Adrenal gland (tissue), 12 donors: ENCODE measurements around the gene PHKA2. TPM values are rescaled to one million over a fixed set of nuclear protein-coding genes. Genes with fewer than 3 reads are reported as not detected.

ENCODE experiments used
- DNase-seq, 7 donors: peaks; one replicate each; pipeline ENCODE4 v3.0.0-alpha.2; 2019 to 2020
- H3K27ac ChIP-seq, 5 donors: fragments of 200-600 bp; sonication (generic) in 4 of 5; 1 replicate in 3 of 5; 2 replicates in 2 of 5; pipeline versions ENCODE4 v1.5.1 to v1.8.0; 2016 to 2020; ENCODE audit warnings: mild to moderate bottlenecking in 1 of 5
- H3K27me3 ChIP-seq: fragments of 200-600 bp; 2 replicates; pipeline ENCODE4 v1.8.0; 2021
- H3K36me3 ChIP-seq, 2 donors: fragments of 200-600 bp; replicated peaks in 1 of 2; 1 replicate in 1 of 2; 2 replicates in 1 of 2; pipeline versions ENCODE4 v1.5.1 to v1.8.0; 2018 to 2022
- H3K4me1 ChIP-seq, 2 donors: fragments of 200-600 bp; replicated peaks in 1 of 2; 1 replicate in 1 of 2; 2 replicates in 1 of 2; pipeline versions ENCODE4 v1.5.1 to v1.8.0; 2018 to 2021
- H3K4me3 ChIP-seq, 4 donors: fragments of 200-600 bp; sonication (generic) in 3 of 4; one replicate each; pipeline ENCODE4 v1.5.1; 2016 to 2018
- H3K9me3 ChIP-seq, 3 donors: fragments of 200-600 bp; sonication (generic) in 1 of 3; replicated peaks in 1 of 3; 1 replicate in 2 of 3; 2 replicates in 1 of 3; pipeline versions ENCODE4 v1.5.1 to v1.8.0; 2016 to 2021
- POLR2A ChIP-seq, 2 donors: fragments of 450-650 bp; IDR thresholded peaks; one replicate each; pipeline ENCODE4 v1.6.1; 2017; ENCODE audit warnings: antibody characterized with exemption in 2 of 2, mild to moderate bottlenecking in 2 of 2, moderate library complexity in 1 of 2
- WGBS, 4 donors: extraction: QIAGEN DNeasy Blood & Tissue Kit in 2 of 4; methylation state at CpG; one replicate each; pipeline versions ENCODE4 v1.1.5 to v1.1.7; 2013 to 2017; 5-methylcytosine and 5-hydroxymethylcytosine counted together
- intact Hi-C, 2 donors: fragments of 100-400 bp; cut with DNase I; formaldehyde crosslinking; loops; one replicate each; pipeline versions ENCODE4 v1.14.1 to v1.15.0; 2022 to 2023
- polyA plus RNA-seq, 3 donors: library from polyadenylated mRNA; stranded (reverse); fragments of 200-250 nt in 2 of 3; fragments of 350-450 nt in 1 of 3; fragmentation: Illumina TruSeq in 1 of 3; extraction: RNeasy Lipid Tissue Mini Kit (QIAGEN cat#74804) in 1 of 3; gene quantifications; one replicate each; pipeline ENCODE4 v1.2.3, GENCODE V29; 2013 to 2014
- total RNA-seq, 9 donors: library from RNA; depleted of rRNA in 4 of 9; stranded (reverse); fragments of >200 nt in 4 of 9; fragments of 120-200 nt in 1 of 9; fragmentation: NEBNext Ultra II Directional in 1 of 9; extraction: Animal tissue kit (Norgen Biotek cat#: 25700) in 1 of 9; gene quantifications; one replicate each; pipeline versions ENCODE4 v1.1.0 to v1.2.4, GENCODE V29; 2013 to 2023
- TF ChIP-seq, protein P1 (sequence below), 6 experiments: fragments of 450-650 bp in 4 of 6; fragments of 200-600 bp in 2 of 6; sonication (generic) in 1 of 6; IDR thresholded peaks; 1 replicate in 5 of 6; 2 replicates in 1 of 6; pipeline versions ENCODE4 v1.5.1 to v1.8.0; 2016 to 2021; ENCODE audit warnings: antibody characterized with exemption in 6 of 6, mild to moderate bottlenecking in 2 of 6, moderate library complexity in 1 of 6
- donor health status: healthy with polysubstance abuse.
- donor health status: Bipolar disorder and iron deficiency.
- donor health status: DM: yes; HTN: yes; CAD: no.
- donor health status: DM: no; HTN: no; CAD: no.
- donor health status: DM: no; HTN: no; CAD: no.
- donor health status: DM: yes; HTN: yes; CAD: no.

The PHKA2 gene
- total and polyA plus RNA-seq, 12 donors: 11.7 to 63.8 (median 27.8) TPM

DNA sequence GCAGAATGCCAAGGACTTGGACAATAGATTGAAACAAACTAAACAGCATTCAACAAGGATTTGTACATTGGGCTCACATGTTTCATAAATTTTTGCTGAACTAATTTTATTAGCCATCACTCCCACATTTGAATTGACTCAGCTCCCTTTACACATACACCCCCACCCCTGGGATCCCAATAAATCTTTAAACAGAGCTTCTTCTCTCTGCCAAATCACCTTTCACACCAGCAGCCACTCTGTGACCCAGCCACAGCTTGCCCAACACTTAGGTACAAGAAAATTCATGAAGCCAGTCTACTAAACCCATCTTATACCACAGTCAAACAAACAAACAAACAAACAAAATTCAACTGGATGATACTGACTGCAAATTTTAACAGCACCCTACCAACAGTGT is 21.6 kb downstream of the PHKA2 start:
- no peak for DNase-seq
- intact Hi-C loops: no loop called here
- H3K36me3 ChIP-seq: no peaks in the 10 kb centered on the region
- no peak overlapping the region for H3K4me3 ChIP-seq
- no peak overlapping the region for H3K27ac ChIP-seq
- TF ChIP-seq, protein P1, sequence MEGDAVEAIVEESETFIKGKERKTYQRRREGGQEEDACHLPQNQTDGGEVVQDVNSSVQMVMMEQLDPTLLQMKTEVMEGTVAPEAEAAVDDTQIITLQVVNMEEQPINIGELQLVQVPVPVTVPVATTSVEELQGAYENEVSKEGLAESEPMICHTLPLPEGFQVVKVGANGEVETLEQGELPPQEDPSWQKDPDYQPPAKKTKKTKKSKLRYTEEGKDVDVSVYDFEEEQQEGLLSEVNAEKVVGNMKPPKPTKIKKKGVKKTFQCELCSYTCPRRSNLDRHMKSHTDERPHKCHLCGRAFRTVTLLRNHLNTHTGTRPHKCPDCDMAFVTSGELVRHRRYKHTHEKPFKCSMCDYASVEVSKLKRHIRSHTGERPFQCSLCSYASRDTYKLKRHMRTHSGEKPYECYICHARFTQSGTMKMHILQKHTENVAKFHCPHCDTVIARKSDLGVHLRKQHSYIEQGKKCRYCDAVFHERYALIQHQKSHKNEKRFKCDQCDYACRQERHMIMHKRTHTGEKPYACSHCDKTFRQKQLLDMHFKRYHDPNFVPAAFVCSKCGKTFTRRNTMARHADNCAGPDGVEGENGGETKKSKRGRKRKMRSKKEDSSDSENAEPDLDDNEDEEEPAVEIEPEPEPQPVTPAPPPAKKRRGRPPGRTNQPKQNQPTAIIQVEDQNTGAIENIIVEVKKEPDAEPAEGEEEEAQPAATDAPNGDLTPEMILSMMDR (IDR thresholded peaks at IDR 0.05): no peak
- no peak for TF ChIP-seq POLR2A (IDR thresholded peaks at IDR 0.05)
- H3K9me3 ChIP-seq: no peaks in the 10 kb centered on the region
- H3K27me3 ChIP-seq: no peaks in the 10 kb centered on the region
- no peaks in the 10 kb centered on the region for H3K4me1 ChIP-seq

DNA sequence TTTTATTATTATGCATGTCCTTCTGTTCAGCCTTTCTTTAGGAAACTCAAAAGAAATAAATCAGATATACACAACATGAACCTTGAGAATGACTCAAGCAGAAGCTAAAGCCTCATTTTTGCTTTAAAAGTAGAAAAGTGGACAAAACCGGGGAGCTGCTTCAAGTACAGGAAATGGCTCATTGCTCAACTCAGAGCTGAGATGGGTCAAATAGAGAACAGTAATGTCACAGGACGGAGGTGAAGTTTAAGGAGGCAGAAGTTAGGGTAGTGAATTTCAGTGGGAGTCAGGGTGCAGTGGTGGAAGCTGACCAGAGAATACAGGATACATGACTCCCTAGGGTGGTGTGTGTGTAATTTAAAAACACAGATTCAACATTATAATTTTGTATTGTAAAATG is 22.2 kb downstream of the PHKA2 start:
- intact Hi-C loops: no loop called here
- Histone ChIP-seq H3K4me1 (no peaks in the 10 kb centered on the region), H3K36me3 (no peaks in the 10 kb centered on the region), H3K27me3 (no peaks in the 10 kb centered on the region), H3K4me3 (no peak overlapping the region), H3K9me3 (no peaks in the 10 kb centered on the region), H3K27ac (no peak overlapping the region)
- DNase-seq: peak in 1 of 7 donors; percentile 8
- 3 to 37% (median 26%) methylated on average over 2 of the region's 2 CpGs for WGBS, 4 donors
- no peak for TF ChIP-seq POLR2A (IDR thresholded peaks at IDR 0.05)
- TF ChIP-seq, protein P1 (IDR thresholded peaks at IDR 0.05): no peak

DNA sequence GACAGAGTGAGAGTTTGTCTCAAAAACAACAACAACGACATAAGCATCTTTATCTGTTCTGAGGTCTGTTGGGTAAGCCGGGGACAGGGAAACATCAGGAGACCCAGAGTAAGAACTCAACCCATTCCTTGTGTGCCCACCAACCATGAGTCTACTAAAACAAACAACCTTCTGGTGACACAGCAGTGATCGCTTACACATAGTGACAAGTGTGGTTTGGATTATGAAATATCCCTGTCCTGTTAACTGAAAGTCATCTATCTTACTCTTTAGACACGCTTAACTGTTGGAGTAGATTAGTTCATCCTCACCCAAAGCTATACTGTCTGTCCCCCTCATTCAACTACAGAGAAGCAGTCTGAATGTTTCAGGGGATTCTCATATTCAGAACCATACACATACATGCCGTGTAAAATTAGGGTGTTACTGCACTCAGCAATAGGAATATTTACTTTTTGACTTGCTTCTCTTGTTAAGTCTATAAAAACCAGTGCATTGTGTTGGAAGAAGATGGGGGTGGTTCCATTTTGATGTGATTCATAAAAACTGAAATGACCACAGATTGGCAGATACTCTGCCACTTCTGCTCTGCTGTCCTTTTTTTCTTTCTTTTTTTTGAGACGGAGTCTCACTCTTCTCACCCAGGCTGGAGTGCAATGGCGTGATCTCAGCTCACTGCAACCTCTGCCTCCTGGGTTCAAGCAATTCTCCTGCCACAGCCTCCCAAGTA is 27.4 kb downstream of the PHKA2 start:
- Histone ChIP-seq H3K27me3 (no peaks in the 10 kb centered on the region), H3K9me3 (no peaks in the 10 kb centered on the region), H3K36me3 (no peaks in the 10 kb centered on the region), H3K4me1 (no peaks in the 10 kb centered on the region), H3K27ac (no peak overlapping the region), H3K4me3 (no peak overlapping the region)
- no peak for DNase-seq
- intact Hi-C loops: no loop called here
- TF ChIP-seq, protein P1 (IDR thresholded peaks at IDR 0.05): no peak
- no peak for TF ChIP-seq POLR2A (IDR thresholded peaks at IDR 0.05)
- WGBS, 4 donors: 81 to 86% (median 84%) methylated on average over 7 of the region's 7 CpGs

DNA sequence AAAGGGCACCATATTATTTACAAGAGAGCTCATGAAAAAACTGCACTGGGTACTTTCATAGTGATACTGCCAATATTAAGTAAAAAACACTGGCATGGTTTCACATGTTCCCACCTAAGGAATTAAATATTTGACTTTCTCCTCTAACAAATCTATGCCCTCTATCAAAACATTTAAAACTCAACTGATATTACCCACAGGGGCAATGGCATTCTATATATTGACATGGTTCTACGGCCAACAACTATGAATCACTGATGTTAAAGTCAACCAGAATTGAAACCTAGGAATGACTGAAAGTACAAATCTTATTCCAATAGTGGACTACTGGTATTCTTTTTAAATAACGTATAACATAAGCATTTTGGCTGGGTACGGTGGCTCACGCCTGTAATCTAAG is 28.2 kb downstream of the PHKA2 start:
- Histone ChIP-seq H3K4me1 (no peaks in the 10 kb centered on the region), H3K9me3 (no peaks in the 10 kb centered on the region), H3K27me3 (no peaks in the 10 kb centered on the region), H3K4me3 (no peak overlapping the region), H3K36me3 (no peaks in the 10 kb centered on the region), H3K27ac (no peak overlapping the region)
- TF ChIP-seq, protein P1 (IDR thresholded peaks at IDR 0.05): no peak
- no peak for TF ChIP-seq POLR2A (IDR thresholded peaks at IDR 0.05)
- intact Hi-C loops: no loop called here
- no peak for DNase-seq
- WGBS, 4 donors: 81 to 99% (median 93%) methylated on average over 4 of the region's 4 CpGs
